GM19397 (cell line): ENCODE data around the gene GTF2H4.
A peak's percentile ranks its signal among the peaks of the same experiment; 100 is the strongest.
"Not testable (repeated sequence)": the region's sequence is repeated elsewhere in the genome, so short reads cannot be mapped to it uniquely, and the experiment has no call there.

Experiments used
- ATAC-seq: cut with Tn5 transposase; IDR thresholded peaks from one replicate; pipeline ENCODE4 v1.9.1; 2021; ENCODE audit warnings: mild to moderate bottlenecking, moderate library complexity; ENCODE audit not compliant: unreplicated experiment

The GTF2H4 gene

GRCh38 chr6:30893666-30894065, 14.3 kb upstream of the GTF2H4 start:
- ATAC-seq, result no peak

GRCh38 chr6:30894381-30894780, 13.6 kb upstream of the GTF2H4 start:
- no peak for ATAC-seq

- ATAC-seq, result no peak
Measured at GRCh38 chr6:30894935-30895334, 13.1 kb upstream of the GTF2H4 start.

- no peak for ATAC-seq
Measured at GRCh38 chr6:30895343-30895742, 12.7 kb upstream of the GTF2H4 start.

- no peak for ATAC-seq
Measured at GRCh38 chr6:30896541-30896940, 11.5 kb upstream of the GTF2H4 start.

- no peak for ATAC-seq
Measured at GRCh38 chr6:30897882-30898281, 10.1 kb upstream of the GTF2H4 start.

GRCh38 chr6:30898750-30899360, 9.2 kb upstream of the GTF2H4 start:
- ATAC-seq, result no peak

- ATAC-seq, result no peak
Measured at GRCh38 chr6:30900863-30901417, 7.1 kb upstream of the GTF2H4 start.

- ATAC-seq, result no peak
Measured at GRCh38 chr6:30901436-30901835, 6.6 kb upstream of the GTF2H4 start.

GRCh38 chr6:30902196-30902595, 5.8 kb upstream of the GTF2H4 start:
- ATAC-seq, result not testable (repeated sequence)

GRCh38 chr6:30902709-30903108, 5.3 kb upstream of the GTF2H4 start:
- no peak for ATAC-seq

- no peak for ATAC-seq
Measured at GRCh38 chr6:30903236-30903635, 4.8 kb upstream of the GTF2H4 start.

GRCh38 chr6:30907290-30907757, 683 bp upstream of the GTF2H4 start:
- ATAC-seq, result not testable (repeated sequence)

GRCh38 chr6:30908700-30909099, 693 bp downstream of the GTF2H4 start:
- no peak for ATAC-seq

- ATAC-seq, result not testable (repeated sequence)
Measured at GRCh38 chr6:30910473-30910872, 2.5 kb downstream of the GTF2H4 start.

GRCh38 chr6:30912746-30913520, 4.9 kb downstream of the GTF2H4 start:
- ATAC-seq, result no peak

GRCh38 chr6:30913721-30914075, 5.7 kb downstream of the GTF2H4 start:
- no peak for ATAC-seq

GRCh38 chr6:30914076-30914853, 6.3 kb downstream of the GTF2H4 start, which contains the start of gene VARS2:
Gene VARS2 (plus strand): TSS chr6:30914238. CDS start chr6:30914837, 599 bp downstream.
- ATAC-seq, result peak; percentile 91

GRCh38 chr6:30914854-30915590, 7.0 kb downstream of the GTF2H4 start:
- no peak for ATAC-seq

- no peak for ATAC-seq
Measured at GRCh38 chr6:30915591-30915946, 7.6 kb downstream of the GTF2H4 start.

- no peak for ATAC-seq
Measured at GRCh38 chr6:30917041-30917440, 9.0 kb downstream of the GTF2H4 start.
